ENCODE results near the gene NDP. TPM values are rescaled to one million over a fixed set of nuclear protein-coding genes. Genes with fewer than 3 reads are reported as not detected.
A peak's percentile ranks its signal among the peaks of the same experiment; 100 is the strongest.

Gene NDP
- polyA plus RNA-seq, 2 of the 4 experiments (the other 2 are of a cell fraction) = not detected

- no peak for DNase-seq (ENCODE audit: low read depth in 1 of 2, low spot score in 1 of 2)
These were observed 1.7 kb upstream of the NDP start for GRCh38 chrX:43974741-43975465.

GRCh38 chrX:43974100-43974475 is 898 bp upstream of the NDP start:
- no peak for DNase-seq (ENCODE audit: low read depth in 1 of 2, low spot score in 1 of 2)
- no peak for FAIRE-seq
- H3K4me2 ChIP-seq = 0 out of 3 replicates have a peak overlapping the region, but pooled peaks have one; percentile 4

More at GRCh38 chrX:43974741-43975465, 1.7 kb upstream of the NDP start:
- Histone ChIP-seq H3K4me1 (peaks cover 11% of the 10 kb centered on the region; the same call in 2 of the 3 replicates), H3K9me3 (no peaks in the 10 kb centered on the region), H3K4me3 (no peak overlapping the region), H3K4me2 (no peak overlapping the region), H3K27ac (no peak overlapping the region)
- POLR2A ChIA-PET = no interaction called here
- FAIRE-seq (no peak), ATAC-seq (no peak)
- CTCF ChIA-PET = no interaction called here
- 71% methylated on average over 6 of the region's 6 CpGs for WGBS (ENCODE audit: missing lambda C conversion rate)
- no peak for TF ChIP-seq CTCF (IDR thresholded peaks at IDR 0.05)
- no peak for TF ChIP-seq JUN (IDR thresholded peaks at IDR 0.05)
- no peak for TF ChIP-seq RARB (CRISPR knock-in tag; IDR thresholded peaks at IDR 0.05)
- no peak for TF ChIP-seq ZFP36 (IDR thresholded peaks at IDR 0.05; ENCODE audit: borderline replicate concordance, partially characterized antibody)
- TF ChIP-seq KDM1A (IDR thresholded peaks at IDR 0.05; ENCODE audit: low read depth) = no peak

GRCh38 chrX:43971966-43972961 is 926 bp downstream of the NDP start:
- 71% methylated on average over 19 of the region's 19 CpGs for WGBS (ENCODE audit: missing lambda C conversion rate)
- no peak for FAIRE-seq
- ATAC-seq = no peak
- ChIA-PET CTCF (interaction anchor here (1.0 to 1.9 kb wide), 2 partner anchors 14 to 40 kb away, joined by 3 to 7 read pairs; no protein-coding TSS in a partner anchor), POLR2A (no interaction called here)
- H3K4me3 ChIP-seq = no peak overlapping the region
- H3K4me2 ChIP-seq = no peak overlapping the region
- no peak overlapping the region for H3K27ac ChIP-seq
- DNase-seq (ENCODE audit: low read depth in 1 of 2, low spot score in 1 of 2) = no peak
- TF ChIP-seq ZNF302 (CRISPR knock-in tag; IDR thresholded peaks at IDR 0.05) (no peak), CTCF (IDR thresholded peaks at IDR 0.05) (no peak), RARB (CRISPR knock-in tag; IDR thresholded peaks at IDR 0.05) (no peak), ZFP36 (IDR thresholded peaks at IDR 0.05; ENCODE audit: borderline replicate concordance, partially characterized antibody) (no peak), HES2 (IDR thresholded peaks at IDR 0.05) (no peak)
- no peaks in the 10 kb centered on the region for H3K9me3 ChIP-seq
- peaks cover 12% of the 10 kb centered on the region; the same call in 2 of the 3 replicates for H3K4me1 ChIP-seq

More at GRCh38 chrX:43974100-43974475, 898 bp upstream of the NDP start:
- no peak overlapping the region for H3K27ac ChIP-seq
- H3K9me3 ChIP-seq = no peaks in the 10 kb centered on the region
- H3K4me3 ChIP-seq = no peak overlapping the region
- H3K4me1 ChIP-seq = peaks cover 12% of the 10 kb centered on the region; the same call in 2 of the 3 replicates
- no peak for TF ChIP-seq CEBPB (IDR thresholded peaks at IDR 0.05)
- no peak for TF ChIP-seq ZC3H11A (IDR thresholded peaks at IDR 0.05)
- TF ChIP-seq HEYL (CRISPR knock-in tag; IDR thresholded peaks at IDR 0.05) = no peak
- TF ChIP-seq HOXB5 (CRISPR knock-in tag; IDR thresholded peaks at IDR 0.05) = no peak
- TF ChIP-seq FOSL2 (IDR thresholded peaks at IDR 0.05) = no peak
- TF ChIP-seq FOSL2 (CRISPR knock-in tag; IDR thresholded peaks at IDR 0.05) = no peak
- no peak for TF ChIP-seq POLR2A (IDR thresholded peaks at IDR 0.05; ENCODE audit: low read length)
- ChIA-PET CTCF (no interaction called here), POLR2A (no interaction called here)
- 24% methylated on average over 2 of the region's 2 CpGs for WGBS (ENCODE audit: missing lambda C conversion rate)
- no peak for ATAC-seq

Measured in A549 (cell line).